Measurements from ENCODE around the gene SPOCK1.

GRCh38 chr5:137097203-137097602 is 401.9 kb downstream of the SPOCK1 start:
- TF ChIP-seq POLR2A (IDR thresholded peaks at IDR 0.05; ENCODE audit: low read depth, low read length) (no peak), CTCF (conservative IDR thresholded peaks at IDR 0.05; ENCODE audit: low read depth, low read length) (no peak), CHD1 (IDR thresholded peaks at IDR 0.05; ENCODE audit: low read depth, low read length) (no peak), BHLHE40 (IDR thresholded peaks at IDR 0.05; ENCODE audit: low read depth, low read length) (no peak), USF2 (IDR thresholded peaks at IDR 0.05; ENCODE audit: low read depth, low read length) (no peak), MAFK (IDR thresholded peaks at IDR 0.05; ENCODE audit: low read depth, low read length) (no peak), MXI1 (IDR thresholded peaks at IDR 0.05; ENCODE audit: borderline replicate concordance, low read depth, low read length) (no peak)

All from IMR-90 (cell line).